ENCODE results near the gene HSF2BP.

GRCh38 chr21:43663033-43663432 is 3.7 kb upstream of the HSF2BP start:
- TF ChIP-seq CTCF (IDR thresholded peaks at IDR 0.05) (no peak), POLR2A (IDR thresholded peaks at IDR 0.05) (no peak)

Measured in tibial nerve (tissue), 3 donors.